HG03139 (cell line): ENCODE measurements around the gene FYB2.

Source experiments
- ATAC-seq: cut with Tn5 transposase; IDR thresholded peaks from one replicate; pipeline ENCODE4 v1.9.1; 2021; ENCODE audit not compliant: unreplicated experiment

FYB2 gene

DNA sequence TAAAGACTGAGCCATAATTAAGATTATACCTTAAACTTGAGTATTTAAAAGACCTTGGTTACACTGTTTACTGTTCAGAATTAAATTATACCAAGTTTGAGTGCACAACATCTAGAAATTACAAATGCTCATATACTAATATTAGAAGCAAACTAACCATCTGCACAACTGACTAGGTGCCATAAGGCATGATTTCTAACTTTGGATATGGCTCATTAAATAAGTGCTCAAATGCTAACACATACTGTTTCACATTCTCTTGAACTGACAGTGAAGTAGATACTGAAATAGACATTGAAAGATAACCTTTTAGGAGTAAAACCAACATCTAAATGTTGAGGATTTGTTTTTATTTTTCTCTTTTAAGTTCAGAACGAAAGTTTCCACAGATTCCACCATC, 100.0 kb downstream of the FYB2 start:
- ATAC-seq: no peak

DNA sequence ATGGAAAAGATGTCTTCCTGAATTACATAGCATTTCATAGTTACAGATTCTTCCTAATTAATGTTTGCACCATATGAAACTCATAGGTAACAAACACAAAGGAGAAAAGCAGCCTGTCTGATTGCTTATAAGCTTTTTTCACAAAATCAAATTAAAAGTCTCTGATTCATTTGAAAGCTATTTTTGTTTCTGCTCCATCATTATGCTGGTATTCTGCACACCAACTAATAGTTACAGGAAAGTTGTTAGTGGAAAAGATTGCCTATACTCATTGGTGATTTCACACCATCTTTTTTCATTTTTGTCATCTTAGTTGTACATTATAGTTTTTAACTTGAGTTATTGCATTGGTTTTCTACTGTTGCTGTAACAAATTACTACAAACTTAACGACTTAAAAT, 104.0 kb downstream of the FYB2 start:
- ATAC-seq: no peak

- ATAC-seq: no peak
These were observed 106.1 kb downstream of the FYB2 start for GRCh38 chr1:56713112-56713511.

DNA sequence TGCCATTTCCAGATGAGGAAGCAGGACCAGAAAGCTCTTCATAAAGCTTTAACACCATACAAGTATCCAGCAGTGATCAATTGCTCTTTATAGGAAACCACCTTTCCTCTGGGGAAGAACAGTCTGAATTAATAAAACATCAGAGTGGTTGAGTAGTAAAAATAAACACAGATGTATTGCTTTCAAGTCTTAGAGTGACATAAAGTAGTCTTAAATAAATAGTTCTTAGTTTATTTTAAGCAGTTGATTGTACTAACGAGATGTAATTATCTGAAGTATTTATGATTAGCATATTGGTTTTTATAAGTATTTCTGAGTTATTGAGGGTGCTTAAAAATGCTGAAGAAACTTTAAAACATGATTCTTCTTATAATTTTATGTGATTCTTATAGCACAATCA, 107.1 kb downstream of the FYB2 start:
- no peak for ATAC-seq

DNA sequence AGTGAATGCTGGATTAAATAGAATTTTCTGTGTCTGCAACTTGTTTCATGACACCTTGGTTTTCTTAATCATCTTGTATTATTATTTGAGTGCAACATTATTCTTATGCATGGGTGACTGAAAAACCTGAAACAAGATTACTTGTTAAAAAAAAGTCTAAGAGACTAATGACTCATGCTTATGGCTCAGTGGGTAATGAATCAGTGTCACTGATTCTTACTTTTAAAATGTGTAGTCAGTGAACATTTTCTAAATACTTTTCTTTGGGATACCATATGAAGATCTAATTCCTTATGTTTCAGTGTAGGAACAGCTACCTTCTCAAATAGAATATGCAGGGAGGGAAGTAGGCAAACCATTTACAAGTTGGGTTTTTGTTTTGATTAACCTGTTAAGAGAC, 108.6 kb downstream of the FYB2 start:
- ATAC-seq: no peak

DNA sequence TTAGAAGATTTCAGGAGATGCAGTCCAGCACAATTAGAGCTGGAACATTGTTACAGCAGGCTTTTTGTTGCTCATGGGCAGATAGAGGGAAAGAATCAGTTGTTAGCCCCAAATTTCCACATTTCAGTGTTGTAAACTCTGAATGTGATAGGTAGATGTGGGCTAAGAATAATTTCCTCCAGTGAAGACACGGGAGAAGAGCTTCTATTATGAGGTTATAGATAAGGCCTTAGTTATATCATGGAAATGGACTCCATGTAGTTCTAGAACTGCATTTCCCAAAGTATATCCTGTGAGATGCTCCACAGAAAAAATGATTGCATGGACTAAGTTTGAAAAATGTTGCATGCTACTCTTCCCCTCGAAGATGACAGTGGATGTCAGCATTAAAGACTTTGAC, 109.2 kb downstream of the FYB2 start:
- no peak for ATAC-seq

DNA sequence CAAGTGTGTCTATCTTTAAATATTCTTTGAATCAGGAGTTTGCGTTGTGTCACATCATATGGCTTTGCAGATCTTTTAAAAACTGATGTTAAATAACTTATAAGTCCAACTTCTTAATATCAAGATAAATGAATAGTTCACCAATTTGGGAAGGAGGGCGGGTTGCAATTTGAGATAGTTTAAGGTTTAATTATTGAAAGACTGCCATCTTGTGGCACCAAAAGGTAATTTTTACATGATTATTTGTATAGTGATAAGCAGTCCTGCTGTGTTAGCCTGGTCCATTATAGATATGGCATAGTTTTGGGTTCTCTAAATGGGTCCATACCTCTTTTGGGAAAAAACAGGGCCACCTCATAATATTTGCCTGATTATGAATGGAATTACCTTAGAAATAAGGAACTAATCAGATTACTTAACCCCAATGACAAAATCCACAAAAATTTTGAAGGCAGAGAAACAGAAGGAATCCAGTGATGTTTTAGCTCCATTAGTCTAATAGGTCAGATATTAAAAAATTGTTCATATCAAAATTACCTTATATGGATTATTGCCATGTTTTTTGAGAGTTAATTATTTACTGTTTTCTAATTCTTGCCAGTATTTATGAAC, 109.8 kb downstream of the FYB2 start:
- peak; percentile 67 for ATAC-seq

DNA sequence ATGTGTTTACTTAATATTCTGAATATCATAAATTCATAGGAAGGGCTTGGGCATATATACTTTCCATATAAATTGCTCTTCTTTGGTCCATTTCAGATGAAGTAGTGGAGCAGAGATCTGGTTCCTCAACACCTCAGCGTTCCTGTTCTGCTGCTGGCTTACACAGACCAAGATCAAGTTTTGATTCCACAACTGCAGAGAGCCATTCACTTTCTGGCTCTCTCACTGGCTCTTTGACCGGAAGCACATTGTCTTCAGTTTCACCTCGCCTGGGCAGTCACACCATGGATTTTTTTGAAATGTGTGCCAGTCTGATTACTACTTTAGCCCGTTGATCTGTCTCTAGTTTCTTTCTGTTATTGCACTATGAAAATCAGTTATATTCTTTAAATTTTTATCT, 111.8 kb downstream of the FYB2 start:
- no peak for ATAC-seq

DNA sequence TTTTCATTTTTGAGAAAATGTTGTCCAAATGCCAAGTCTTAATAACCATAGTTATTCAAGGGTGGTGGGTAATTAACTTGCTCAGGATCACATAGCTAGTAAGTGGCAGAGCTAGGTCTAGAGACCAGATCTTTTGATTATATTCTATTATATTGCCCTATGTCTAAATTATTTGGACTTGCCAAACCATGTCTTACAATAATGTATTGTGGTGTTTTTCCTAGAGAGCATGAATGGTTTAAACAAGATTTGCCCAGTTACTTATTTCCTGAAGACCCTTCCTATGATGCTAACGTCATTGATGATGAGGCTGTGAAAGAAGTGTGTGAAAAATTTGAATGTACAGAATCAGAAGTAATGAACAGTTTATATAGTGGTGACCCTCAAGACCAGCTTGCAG, 115.5 kb downstream of the FYB2 start:
- ATAC-seq: no peak

- ATAC-seq: no peak
These were observed 122.5 kb downstream of the FYB2 start for GRCh38 chr1:56696663-56697062.

GRCh38 chr1:56688522-56689026, 130.6 kb downstream of the FYB2 start:
- no peak for ATAC-seq

DNA sequence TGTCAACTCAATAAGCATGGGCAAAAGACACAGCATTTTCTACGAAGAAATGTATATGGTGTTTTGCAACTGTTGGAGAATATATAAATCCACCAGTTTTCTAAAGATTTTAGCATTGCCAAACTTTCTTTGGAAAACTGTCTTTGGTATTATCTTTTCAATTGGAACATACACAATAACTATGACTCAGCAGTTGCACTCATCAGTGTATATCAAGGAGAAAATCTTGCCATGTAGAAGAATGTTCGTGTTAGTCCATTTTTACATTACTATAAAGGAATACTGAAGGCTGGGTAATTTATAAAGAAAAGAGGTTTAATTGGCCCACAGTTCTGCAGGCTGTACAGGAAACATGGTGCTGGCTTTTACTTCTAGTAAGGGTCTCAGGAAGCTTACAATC, 133.0 kb downstream of the FYB2 start:
- no peak for ATAC-seq

DNA sequence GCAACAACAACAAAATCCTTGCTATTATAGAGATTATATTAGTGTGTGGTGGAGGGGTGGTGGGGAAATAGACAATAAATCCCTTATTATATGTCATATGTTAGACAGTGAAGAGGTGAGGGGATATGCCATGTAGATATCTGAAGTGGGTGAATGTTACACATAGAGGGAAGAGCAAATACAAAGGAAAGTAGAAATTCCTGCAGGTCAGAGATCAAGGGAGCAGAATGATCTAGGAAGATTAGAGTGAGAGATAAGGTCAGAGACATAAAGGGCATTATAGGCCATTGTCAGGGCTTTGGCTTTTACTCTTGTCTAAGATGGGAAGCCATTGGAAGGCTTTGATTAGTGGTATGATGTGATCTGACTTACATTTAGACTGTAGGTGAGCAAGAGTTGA, 135.6 kb downstream of the FYB2 start:
- ATAC-seq: no peak

GRCh38 chr1:56676571-56677035, 142.6 kb downstream of the FYB2 start:
- no peak for ATAC-seq

GRCh38 chr1:56675763-56676162, 143.4 kb downstream of the FYB2 start:
- no peak for ATAC-seq

- no peak for ATAC-seq
These were observed 146.6 kb downstream of the FYB2 start for GRCh38 chr1:56672579-56672978.

GRCh38 chr1:56671542-56671941, 147.7 kb downstream of the FYB2 start:
- no peak for ATAC-seq

DNA sequence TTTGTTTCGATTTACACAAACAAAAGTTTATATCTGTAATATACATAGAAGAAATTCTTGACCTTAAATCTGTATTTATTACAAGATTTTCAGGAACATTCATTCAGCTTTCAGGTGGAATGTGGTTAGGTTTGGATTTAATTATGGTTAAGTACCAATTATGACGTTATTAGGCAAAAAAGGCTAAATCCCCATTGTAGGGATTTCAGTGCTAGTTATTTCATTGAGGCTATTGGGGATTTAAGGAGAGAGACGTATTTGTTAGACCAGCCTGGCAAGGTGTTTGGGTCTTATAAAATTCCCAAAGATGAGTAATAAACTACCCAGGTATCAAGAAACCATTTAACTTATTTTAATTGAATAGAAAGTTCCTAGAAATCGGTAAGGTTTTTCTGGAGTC, 148.1 kb downstream of the FYB2 start:
- ATAC-seq: no peak

- ATAC-seq: no peak
These were observed 148.9 kb downstream of the FYB2 start for GRCh38 chr1:56670350-56670749.
